Measurements from ENCODE around the gene TMEM213.

Gene TMEM213

DNA sequence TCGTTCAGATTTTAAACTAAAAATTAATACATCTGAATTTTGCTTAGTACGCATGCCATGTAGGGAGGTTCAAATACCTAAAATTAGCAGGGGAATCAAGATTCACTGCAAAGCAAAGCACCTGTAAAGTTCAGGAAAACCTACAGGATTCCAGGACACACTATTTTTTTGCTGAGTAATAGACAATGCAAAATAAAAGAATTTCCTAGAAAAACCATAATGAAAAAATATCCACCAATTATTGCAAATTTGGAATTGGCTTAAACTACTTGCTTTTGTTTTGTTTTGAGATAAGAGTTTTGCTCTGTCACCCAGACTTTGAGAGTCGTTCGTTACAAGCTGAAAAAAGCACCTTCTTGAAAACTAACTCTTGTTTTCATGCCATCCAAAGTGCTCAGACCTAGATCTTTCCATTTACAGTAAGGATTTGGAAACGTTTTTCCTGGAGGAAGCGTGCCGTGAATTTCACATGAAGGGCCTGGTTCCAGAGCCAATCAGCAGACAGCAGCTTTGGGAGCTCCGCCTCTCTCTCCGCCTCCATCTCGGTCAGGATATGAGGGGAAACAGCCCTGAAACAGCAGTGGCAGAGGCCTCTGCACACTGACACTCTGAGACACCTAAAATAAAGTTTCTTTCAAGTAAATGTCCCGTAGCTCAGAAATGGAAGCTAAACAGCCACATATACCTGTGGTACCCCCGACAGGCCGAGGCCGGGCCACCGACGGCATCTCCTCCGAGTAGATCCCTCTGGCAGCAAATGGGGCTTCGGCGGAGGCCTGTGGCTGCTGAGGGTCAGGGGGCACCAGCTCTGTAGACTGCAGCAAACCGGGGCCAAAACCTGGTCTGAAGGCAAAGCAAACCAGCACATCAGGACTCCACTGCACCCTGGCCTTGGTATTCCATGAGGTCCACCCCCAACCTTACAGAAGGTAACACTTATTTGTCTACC lies 46.1 kb downstream of the TMEM213 start:
- DNase-seq, result no peak

DNA sequence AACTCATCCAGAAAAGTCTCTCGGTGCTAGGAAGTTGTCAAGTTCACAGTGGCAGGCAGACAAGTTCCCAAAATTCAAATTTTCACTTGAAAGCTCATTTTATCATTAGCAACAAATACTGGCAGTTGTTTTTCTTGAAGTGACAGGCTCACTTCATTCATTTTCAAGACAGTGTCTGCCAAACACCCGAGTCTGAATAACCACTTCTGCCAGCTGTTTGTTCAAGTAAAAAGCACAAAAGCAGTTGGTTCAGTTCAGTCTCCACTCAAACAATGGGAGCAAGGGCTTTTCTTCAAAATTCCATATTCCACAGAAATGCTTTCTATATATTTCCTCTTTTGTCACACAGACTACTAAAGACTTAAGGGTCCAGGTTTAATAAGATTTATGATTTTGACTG lies 47.9 kb downstream of the TMEM213 start:
- no peak for DNase-seq

DNA sequence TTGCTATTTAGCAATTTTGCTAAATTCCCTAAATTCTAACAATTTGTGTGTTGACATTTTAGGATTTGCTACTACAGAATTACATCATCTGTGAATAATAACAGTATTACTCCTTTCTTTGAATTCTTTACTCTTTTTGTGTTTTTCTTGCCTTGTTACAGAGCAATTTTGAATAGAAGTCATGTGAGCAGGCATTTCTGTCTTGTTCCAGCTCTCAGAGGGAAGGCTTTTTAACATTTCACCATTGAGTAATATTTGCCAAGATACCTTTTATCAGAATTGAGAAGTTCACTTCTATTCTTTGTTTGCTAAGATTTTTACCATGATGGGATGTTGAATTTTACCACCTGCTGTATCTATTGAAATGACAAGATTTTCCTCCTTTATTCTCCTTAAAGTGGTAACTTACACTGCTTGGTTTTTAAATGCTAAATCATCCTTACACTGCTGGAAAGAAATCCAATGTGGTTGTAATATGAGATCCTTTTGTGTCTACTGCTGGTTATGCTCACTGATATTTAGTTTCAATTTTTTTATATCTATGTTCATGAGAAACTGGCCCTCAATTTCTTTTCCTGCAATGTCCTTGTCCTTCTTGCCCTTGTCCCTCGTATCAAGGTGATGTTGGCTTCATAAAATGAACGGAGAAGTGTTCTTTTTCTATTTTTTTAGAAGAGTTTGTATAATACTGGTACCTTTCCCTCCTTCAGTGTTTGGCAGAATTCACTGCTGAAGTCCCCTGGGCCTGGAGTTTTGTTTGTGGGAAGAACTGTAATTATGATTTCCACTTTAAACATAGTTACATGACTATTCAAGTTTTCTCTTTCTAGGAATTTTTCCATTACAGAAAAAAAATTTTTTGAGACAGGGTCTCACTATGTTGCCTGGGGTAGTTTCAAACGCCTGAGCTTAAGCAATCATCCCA lies 50.5 kb downstream of the TMEM213 start:
- no peak for DNase-seq

DNA sequence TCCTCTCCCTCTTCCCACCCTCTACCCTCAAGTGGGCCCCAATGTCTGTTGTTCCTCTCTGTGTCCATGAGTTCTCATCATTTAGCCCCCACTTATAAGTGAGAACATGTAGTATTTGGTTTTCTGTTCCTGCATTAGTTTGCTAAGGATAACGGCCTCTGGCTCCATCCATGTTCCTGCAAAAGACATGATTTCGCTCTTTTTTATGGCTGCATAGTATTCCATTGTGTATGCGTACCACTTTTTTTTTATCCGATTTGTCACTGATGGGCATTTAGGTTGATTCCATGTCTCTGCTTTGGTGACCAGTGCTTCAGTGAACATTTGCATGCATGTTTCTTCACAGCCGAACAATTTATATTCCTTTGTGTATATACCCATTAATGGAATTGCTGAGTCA lies 51.9 kb downstream of the TMEM213 start:
- no peak for DNase-seq

DNA sequence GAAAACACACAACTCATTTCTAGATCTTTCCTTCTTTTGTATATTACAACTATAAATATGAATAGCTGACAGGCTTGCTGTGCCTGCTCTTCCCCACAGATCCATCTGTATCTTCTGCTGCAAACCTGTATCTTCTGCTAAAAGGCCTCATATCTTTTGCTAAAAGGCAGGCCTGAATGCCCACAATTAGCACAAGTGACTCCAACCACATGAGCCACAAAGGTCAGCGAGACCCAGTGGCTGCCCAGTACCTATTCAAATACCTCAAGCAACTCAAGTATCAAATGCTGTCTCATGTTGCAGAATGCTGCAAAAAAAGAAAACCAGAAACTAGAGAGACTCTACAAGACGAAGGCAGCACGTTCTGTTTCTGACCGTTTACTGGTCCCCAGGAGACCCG lies 54.7 kb downstream of the TMEM213 start:
- no peak for DNase-seq

DNA sequence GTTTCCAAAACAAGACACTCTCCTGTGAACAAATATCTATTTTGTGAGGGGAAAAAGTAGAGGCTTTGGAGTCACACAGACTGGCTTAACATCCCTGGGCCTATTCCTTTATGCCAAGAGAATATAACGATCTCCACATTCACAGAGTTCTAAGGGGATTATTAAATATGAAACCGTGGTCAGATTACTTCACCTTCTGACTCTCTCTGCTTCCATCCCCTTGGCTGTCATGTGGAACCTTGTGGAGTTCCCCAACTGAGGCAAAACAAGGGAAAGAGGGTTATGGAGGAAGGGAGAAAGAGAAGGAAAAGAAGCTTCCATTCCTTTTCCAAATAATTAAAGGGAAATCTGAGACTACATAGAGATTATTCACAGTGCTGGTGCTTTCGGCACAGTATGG lies 55.7 kb downstream of the TMEM213 start:
- DNase-seq, result no peak

DNA sequence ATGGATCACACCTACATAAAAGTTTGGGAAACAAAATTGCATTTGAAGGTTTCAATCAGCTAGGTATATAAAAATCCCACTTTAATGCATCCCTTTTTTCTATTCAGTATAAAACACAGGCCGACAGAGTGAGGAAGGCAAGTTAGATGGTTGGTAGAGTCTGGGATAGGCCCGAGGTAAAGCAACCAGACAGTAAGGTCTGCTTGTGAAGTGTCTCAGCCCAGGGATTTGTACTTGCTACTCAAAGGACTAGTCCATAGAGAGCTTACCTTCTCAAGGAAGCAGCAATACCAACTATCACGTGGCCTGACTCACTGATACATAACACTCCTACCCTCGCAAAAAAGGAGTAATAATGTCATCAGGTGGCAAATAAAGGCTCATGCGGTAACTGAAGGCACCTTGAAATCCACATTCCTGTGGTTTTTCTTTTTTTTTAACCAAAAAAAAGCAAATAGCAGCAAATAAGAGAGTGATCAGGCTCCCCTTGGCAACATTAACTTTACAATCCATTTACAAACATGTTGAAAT lies 56.4 kb downstream of the TMEM213 start:
- no peak for DNase-seq

DNA sequence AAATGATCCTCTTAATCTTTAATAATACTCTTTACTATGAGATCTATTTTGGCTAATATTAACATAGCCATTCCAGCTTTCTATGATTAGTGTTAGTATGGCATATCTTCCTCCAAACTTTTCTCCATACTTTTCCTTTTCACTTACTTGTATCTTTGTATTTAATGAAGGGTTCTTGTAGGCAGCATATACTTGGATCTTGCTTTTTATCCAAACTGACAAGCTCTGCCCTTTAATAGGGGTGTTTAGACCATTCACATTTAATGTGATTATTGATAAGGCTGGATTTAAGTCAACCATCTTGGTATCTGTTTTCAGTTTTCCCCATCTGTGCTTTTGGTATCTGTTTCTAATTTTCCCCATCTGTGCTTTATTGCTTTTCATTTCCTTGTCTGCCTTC lies 59.9 kb downstream of the TMEM213 start:
- DNase-seq, result no peak

DNA sequence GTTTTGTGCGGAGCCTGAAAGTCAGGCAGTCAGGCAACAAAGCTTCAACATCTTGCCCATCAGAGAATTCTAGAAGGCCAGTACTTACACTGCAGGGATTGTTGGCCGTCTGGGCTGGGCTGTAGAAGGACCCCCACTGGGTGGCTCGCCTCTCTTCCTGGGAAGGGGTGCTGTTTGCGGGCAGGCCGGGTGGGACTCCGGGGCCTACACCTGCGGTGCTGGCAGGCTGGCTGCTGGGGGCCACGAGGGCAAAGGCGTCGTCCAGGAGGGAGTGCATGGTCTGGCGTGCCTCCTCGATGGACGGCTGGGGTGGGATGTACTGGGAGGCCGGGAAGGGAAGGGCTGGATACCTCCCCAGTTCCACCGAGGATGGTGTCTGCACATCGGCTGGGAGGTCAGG lies 63.3 kb downstream of the TMEM213 start:
- no peak for DNase-seq

DNA sequence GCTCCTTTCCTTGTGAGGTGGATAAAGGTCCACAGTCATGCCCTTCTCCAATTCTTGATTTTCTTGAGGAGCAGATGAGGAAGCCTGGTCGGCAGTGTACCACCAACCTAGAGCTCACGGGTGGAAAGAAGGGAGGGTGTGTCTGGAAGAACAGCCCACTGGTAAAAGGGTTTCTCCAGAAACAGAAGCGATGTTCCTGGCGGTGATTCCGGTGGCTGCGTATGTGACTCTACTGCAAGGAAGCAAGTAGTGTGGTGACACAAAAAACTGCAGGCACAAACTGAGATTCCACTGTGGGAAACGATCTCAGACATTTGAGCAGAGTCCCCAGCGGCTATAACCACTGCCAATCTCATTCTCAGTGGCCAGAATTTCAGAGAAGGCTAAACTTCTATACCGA lies 66.1 kb downstream of the TMEM213 start:
- no peak for DNase-seq

DNA sequence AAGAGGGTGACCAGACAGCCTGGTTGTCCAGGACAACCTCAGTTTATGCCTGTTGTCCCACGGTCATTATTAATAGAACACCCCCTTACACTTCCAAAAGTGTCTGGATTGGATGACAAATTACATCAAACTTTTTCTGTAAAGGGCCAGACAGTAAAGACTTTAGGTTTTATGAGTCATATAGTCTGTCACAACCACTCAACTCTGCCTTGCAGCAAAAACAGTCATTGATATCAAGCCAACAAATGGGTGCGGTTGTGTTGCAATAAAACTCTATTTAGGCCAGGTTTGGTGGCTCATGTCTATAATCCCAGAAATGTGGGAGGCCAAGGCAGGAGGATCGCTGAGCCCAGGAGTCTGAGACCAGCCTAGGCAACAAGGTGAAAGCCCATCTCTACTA lies 66.9 kb downstream of the TMEM213 start:
- DNase-seq, result no peak

DNA sequence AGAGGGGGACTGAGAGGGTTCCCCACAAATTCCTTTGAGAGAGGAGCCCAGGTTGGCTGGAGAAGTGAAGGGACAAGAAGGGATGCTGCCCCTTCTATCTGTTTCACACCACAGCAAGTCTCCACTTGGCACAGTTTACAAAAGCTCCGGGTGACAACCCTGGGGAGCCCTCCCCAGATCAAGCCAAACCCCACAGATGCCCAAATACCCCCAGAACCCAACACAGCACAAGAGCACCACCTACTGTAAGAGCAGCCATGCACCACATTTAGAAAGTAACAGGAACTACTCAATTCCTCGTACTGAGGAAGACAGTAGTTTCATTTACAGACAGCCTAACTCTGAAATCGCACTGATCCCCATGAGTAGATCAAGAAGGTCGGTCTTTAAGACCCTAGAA lies 68.0 kb downstream of the TMEM213 start:
- peak; percentile 27 for DNase-seq

DNA sequence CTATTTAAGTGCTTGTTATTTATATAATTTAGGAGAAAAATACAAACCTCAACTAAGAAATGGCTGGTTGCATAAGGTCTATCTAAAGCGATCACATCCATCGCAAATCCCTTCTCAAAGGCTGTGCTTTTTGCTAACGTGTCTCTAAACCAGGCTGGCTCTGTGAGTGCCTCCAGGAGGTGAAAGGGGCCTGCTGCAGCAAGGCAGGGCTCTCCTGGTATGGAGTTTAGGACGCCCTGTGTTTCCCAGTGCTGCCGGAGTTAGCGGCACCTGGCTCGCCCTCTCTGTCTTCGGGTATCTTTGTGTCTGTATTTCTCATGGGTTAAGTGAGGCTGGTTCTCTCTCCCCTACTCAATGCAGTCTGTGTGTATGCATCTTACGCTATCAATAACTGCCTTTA lies 68.6 kb downstream of the TMEM213 start:
- DNase-seq, result no peak

DNA sequence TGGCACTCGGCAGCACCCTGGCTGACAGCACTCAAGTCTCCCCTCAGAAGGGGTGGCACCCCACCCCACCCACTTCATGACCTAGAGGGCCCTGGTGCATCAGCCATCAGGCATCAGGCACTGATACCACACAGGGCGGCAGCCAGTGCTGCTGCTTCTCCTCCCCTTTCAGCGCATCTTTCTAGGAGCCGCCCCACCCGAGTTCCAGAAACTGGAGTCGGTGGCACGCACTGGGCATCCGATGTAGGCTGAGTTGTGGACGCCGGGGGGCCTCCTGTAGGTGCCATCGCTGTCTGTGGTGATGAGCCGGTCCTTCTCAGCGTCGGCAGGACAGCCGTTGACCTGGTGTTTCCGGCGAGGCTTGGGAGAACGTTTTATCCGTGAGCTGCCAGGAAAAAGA lies 70.0 kb downstream of the TMEM213 start:
- DNase-seq, result no peak

DNA sequence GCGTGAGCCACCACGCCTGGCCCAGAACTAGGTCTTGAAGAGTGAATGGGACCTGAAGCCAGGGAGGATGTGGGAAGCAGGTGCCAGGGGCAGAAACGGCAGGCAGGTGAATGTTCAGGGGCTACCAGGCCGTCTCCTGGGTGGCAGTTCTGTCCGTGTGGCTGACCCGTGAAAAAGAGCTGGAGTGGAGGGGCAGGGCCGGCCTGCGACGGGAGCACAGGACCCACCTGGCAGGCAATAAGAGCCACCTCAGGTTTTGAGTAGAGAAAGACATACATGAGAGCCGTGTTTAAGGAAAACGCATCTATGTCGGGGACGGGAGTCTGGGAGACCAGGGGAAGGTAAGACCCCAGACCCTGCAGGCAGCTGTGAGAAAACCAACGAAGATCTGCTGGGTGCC lies 70.9 kb downstream of the TMEM213 start:
- no peak for DNase-seq

DNA sequence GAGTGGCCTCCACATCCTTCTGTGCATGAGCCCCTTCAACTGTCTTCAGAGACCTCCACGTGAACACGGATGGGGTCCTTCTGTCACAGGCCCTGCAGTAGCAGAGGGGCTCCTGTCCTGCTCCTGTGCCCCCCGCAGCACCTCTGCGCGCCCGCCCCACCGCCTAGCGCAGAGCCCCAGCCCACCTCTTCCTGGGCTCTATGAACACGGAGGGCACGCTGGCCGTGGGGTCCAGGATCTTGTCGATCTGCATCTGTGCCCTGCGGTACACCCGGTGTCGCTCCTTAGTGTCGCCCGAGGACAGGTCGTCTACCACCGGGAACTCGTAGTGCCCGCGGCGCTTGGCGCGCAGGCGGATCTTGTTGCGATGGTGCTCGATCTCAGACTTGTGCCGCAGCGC lies 71.6 kb downstream of the TMEM213 start:
- DNase-seq, result no peak

DNA sequence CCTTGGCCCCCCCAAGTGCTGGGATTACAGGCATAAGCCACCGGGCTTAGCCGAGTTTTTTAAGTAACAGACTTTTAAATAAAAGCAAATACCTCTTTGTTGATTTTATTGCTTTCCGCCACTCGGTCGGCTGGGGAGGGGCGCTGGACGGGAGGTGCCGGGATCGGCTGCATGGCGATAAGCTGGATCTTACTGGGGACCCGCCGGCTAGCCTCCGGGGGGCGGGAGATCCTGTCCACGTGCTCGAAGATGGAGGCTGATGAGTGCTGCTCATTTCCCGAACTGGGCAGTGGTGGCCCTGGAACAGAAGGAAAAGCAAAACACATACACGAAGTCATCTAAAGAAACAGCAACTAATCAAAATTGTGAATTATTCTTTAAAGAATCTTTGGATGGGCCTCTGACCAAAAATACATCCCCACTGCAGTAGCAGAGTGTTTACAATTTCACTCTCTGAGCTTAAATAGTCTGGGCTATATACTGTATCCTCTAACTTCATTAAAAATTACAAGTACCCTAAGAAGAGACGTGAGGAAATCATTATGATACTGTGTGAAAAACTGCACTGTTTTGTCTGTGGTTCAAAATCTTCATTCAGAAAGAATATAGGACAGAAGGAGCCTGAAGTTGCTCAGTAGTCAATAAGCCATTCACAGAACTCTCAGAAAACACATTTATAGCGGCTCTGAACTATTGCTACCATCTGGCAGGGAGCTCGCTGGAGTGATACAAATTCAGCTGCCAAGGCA lies 73.4 kb downstream of the TMEM213 start:
- no peak for DNase-seq

DNA sequence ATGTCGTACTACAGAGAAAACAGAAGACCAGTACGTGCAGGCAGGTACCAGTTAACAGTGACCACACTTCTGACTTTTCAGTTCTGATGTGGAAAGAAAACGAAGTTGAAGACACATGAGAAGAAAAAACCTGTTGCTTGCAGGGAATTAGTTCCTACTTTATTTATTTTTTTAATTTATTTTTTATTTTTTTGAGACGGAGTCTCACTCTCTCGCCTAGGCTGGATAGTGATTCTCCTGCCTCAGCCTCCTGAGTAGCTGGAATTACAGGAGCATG lies 74.0 kb downstream of the TMEM213 start:
- DNase-seq, result no peak

DNA sequence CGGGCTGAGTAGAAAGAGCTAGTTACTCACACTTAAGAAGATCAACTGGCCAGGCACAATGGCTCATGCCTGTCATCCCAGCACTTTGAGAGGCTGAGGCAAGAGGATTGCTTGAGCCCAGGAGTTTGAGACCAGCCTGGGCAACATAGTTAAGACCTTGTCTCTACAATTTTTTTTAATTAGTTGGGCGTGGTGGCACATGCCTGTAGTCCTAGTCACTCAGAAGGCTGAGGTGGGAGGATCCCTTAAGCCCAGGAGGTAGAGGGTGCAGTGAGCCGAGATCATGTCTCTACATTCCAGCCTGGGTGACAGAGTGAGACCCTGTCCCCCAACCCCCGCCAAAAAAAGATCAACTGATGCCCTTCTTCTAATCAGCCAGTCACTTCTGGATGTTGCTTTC lies 74.8 kb downstream of the TMEM213 start:
- DNase-seq, result no peak

DNA sequence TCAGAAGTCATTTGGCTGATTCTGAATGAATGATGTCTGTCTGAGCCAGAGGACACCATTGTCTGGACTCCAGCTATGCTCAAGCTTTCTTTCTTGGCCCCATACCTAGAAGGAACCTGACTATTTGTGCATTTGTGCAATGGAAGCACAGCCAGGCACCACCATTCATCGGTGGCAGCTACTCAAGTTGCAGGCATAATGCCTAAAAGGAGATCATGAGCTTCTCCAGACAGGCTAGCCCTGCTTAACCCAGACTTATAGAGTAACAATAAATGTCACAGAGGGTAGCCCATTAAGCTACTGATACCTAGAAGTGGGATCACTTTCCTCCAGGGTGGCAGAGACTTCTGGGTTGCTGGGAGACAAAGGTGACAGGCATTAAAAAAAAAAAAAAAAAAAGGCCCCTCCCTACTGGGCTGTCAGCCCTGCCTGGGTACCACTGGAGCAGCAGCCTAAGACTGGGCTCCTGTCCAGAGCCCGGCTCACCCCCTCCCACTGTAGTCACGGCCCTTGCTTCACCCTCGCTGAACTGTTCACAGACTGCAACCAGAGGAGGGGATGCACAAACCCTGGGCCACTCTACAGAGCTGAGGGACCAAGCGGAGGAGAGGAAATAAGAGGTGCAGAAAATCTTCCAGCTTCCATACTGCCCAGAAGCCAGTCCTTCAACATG lies 75.6 kb downstream of the TMEM213 start:
- no peak for DNase-seq

DNA sequence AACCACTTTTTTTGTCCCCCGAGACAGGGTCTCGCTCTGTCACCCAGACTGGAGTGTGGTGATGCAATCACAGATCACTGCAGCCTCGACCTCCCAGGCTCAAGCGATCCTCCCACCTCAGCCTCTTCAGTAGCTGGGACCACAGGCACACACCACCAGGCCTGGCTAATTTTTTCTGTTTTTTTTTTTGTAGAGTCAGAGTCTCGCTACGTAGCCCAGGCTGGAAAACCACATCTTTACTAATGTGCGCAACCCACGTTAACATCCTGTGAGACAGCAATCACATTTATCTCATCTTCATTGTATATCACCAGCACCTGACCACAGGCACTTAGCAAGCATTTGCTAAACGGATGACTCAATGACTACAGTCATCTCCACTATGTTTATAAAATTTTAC lies 78.0 kb downstream of the TMEM213 start:
- DNase-seq, result peak; percentile 70

DNA sequence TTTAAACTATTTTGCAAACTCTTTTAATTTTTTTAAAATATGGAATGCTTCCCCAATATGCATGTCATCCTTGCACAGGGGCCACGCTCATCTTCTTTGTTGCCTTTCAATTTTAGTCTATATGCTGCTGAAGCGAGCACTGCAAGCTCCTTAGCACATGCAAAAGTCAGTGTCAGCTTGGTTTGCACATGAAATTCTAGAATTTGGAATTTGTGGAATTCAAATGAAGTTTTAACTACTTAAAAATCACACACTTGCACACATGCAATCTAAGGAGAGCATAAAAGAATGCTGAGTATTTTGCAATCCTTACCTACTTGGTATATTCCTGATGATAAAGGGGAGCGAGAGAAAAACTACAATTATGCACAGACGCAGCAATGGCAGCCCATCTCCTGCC lies 78.5 kb downstream of the TMEM213 start:
- no peak for DNase-seq

DNA sequence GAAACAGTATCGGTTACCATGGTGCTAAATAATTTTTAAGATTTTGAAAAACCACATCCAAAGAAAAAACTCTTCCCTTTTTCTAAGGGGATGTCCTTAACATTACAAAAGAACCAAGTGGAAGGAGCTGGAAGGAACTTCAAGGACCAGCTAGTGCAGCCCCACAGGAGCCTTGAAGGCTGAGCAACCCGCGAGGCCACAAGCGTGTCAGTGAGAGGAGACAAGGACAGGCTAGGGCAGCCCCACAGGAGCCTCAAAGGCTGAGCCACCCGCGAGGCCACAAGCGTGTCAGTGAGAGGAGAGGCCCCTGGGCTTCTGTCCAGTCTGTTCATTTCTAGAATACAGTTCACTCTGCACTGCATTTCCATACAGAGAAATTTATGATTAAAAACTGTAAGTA lies 80.3 kb downstream of the TMEM213 start:
- DNase-seq, result no peak

Data from stimulated activated CD4-positive, alpha-beta T cell treated with anti-CD3 and anti-CD28 coated beads, Interleukin-4, amount 100 ng/mL, for 24 hours (primary cell).